ENCODE data around the gene CACNA1A. TPM values are rescaled to one million over a fixed set of nuclear protein-coding genes. Genes with fewer than 3 reads are reported as not detected.

CACNA1A gene
- total and polyA plus RNA-seq, 2 experiments from 2014 or later = 2.0 TPM

DNA sequence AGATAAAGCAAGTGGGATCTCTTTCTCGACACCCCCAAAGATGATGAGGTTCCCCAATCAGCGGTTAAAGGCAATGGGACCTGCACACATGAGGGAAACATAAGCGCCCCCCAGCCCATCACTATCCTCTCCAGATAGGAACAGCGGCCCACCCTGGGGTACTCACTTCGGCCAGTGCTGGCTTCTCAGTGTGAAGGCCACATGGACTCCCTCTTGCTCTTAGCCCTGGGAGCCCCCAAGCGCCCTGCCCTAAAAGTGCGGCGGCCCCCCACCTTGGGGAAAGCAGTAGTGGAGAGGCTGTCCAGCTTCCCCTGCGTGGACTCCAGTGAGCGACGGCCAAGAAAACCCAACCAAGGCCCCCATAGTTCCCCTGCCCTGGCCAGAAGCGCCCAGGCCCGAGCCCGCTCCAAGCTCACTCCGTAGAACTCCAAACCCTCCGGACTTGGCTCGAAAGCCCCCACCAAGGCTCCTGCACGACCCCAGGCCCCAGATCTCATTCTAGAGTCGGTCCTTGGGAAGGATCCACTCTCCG, 1.0 kb downstream of the CACNA1A start:
- H3K27ac ChIP-seq = no peak overlapping the region
- peaks cover 67% of the 10 kb centered on the region for H3K27me3 ChIP-seq
- H3K9me2 ChIP-seq (replicated peaks; ENCODE audit: insufficient read depth) = no peaks in the 10 kb centered on the region
- H3K4me2 ChIP-seq = no peak overlapping the region
- H3K9me3 ChIP-seq (ENCODE audit: low read depth) = no peaks in the 10 kb centered on the region
- H3K36me3 ChIP-seq (replicated peaks; ENCODE audit: insufficient read depth, low read depth) = no peaks in the 10 kb centered on the region
- WGBS (ENCODE audit: low lambda C conversion rate, missing lambda C conversion rate) = 71% methylated on average over 20 of the region's 20 CpGs
- no peak for DNase-seq (ENCODE audit: low spot score)
- TF ChIP-seq EZH2phosphoT487 (IDR thresholded peaks at IDR 0.05; ENCODE audit: low read depth, severe bottlenecking, unreplicated experiment) (no peak), CTCF (IDR thresholded peaks at IDR 0.05; ENCODE audit: poor library complexity) (no peak), EZH2 (IDR thresholded peaks at IDR 0.05; ENCODE audit: borderline replicate concordance) (no peak)
- H3K4me1 ChIP-seq (ENCODE audit: insufficient read depth) = peaks cover 2% of the 10 kb centered on the region
- H4K20me1 ChIP-seq (ENCODE audit: insufficient read depth, poor library complexity, severe bottlenecking) = no peaks in the 10 kb centered on the region
- H3K4me3 ChIP-seq = no peak overlapping the region
- H3K79me2 ChIP-seq = no peaks in the 10 kb centered on the region
- H2AFZ ChIP-seq = no peak overlapping the region

- TF ChIP-seq EZH2 (IDR thresholded peaks at IDR 0.05; ENCODE audit: borderline replicate concordance) = no peak
- Histone ChIP-seq H4K20me1 (ENCODE audit: insufficient read depth, poor library complexity, severe bottlenecking) (no peaks in the 10 kb centered on the region), H3K4me3 (no peak overlapping the region), H3K27me3 (peaks cover 58% of the 10 kb centered on the region), H3K36me3 (replicated peaks; ENCODE audit: insufficient read depth, low read depth) (no peaks in the 10 kb centered on the region), H3K9me2 (replicated peaks; ENCODE audit: insufficient read depth) (no peaks in the 10 kb centered on the region), H3K9me3 (ENCODE audit: low read depth) (no peaks in the 10 kb centered on the region), H3K4me2 (no peak overlapping the region), H3K79me2 (no peaks in the 10 kb centered on the region), H3K4me1 (ENCODE audit: insufficient read depth) (peaks cover 2% of the 10 kb centered on the region), H3K27ac (no peak overlapping the region), H2AFZ (no peak overlapping the region)
- DNase-seq (ENCODE audit: low spot score) = no peak
- WGBS (ENCODE audit: low lambda C conversion rate, missing lambda C conversion rate) = 79% methylated on average over 11 of the region's 12 CpGs
Observed at GRCh38 chr19:13503570-13504235, 2.6 kb downstream of the CACNA1A start.

GRCh38 chr19:13502231-13502630, 4.0 kb downstream of the CACNA1A start:
- H3K9me2 ChIP-seq (replicated peaks; ENCODE audit: insufficient read depth) = no peaks in the 10 kb centered on the region
- DNase-seq (ENCODE audit: low spot score) = no peak
- no peaks in the 10 kb centered on the region for H4K20me1 ChIP-seq (ENCODE audit: insufficient read depth, poor library complexity, severe bottlenecking)
- no peaks in the 10 kb centered on the region for H3K9me3 ChIP-seq (ENCODE audit: low read depth)
- H3K4me2 ChIP-seq = no peak overlapping the region
- no peaks in the 10 kb centered on the region for H3K79me2 ChIP-seq
- H3K4me3 ChIP-seq = no peak overlapping the region
- no peaks in the 10 kb centered on the region for H3K36me3 ChIP-seq (replicated peaks; ENCODE audit: insufficient read depth, low read depth)
- TF ChIP-seq EZH2 (IDR thresholded peaks at IDR 0.05; ENCODE audit: borderline replicate concordance) = no peak
- TF ChIP-seq EZH2phosphoT487 (IDR thresholded peaks at IDR 0.05; ENCODE audit: low read depth, severe bottlenecking, unreplicated experiment) = no peak
- no peak for TF ChIP-seq CTCF (IDR thresholded peaks at IDR 0.05; ENCODE audit: poor library complexity)
- WGBS (ENCODE audit: low lambda C conversion rate, missing lambda C conversion rate) = 82% methylated on average over 6 of the region's 6 CpGs
- H3K4me1 ChIP-seq (ENCODE audit: insufficient read depth) = peaks cover 2% of the 10 kb centered on the region
- H3K27me3 ChIP-seq = peaks cover 43% of the 10 kb centered on the region
- H2AFZ ChIP-seq = no peak overlapping the region
- H3K27ac ChIP-seq = no peak overlapping the region

GRCh38 chr19:13499692-13500091, 6.6 kb downstream of the CACNA1A start:
- H3K4me3 ChIP-seq = no peak overlapping the region
- WGBS (ENCODE audit: low lambda C conversion rate, missing lambda C conversion rate) = 93% methylated on average over 9 of the region's 9 CpGs
- no peak for DNase-seq (ENCODE audit: low spot score)
- no peaks in the 10 kb centered on the region for H3K79me2 ChIP-seq
- no peaks in the 10 kb centered on the region for H3K36me3 ChIP-seq (replicated peaks; ENCODE audit: insufficient read depth, low read depth)
- H2AFZ ChIP-seq = no peak overlapping the region
- peaks cover 23% of the 10 kb centered on the region for H3K27me3 ChIP-seq
- no peaks in the 10 kb centered on the region for H4K20me1 ChIP-seq (ENCODE audit: insufficient read depth, poor library complexity, severe bottlenecking)
- no peak overlapping the region for H3K27ac ChIP-seq
- no peak for TF ChIP-seq EZH2 (IDR thresholded peaks at IDR 0.05; ENCODE audit: borderline replicate concordance)
- TF ChIP-seq CTCF (IDR thresholded peaks at IDR 0.05; ENCODE audit: poor library complexity) = no peak
- TF ChIP-seq EZH2phosphoT487 (IDR thresholded peaks at IDR 0.05; ENCODE audit: low read depth, severe bottlenecking, unreplicated experiment) = no peak
- H3K9me2 ChIP-seq (replicated peaks; ENCODE audit: insufficient read depth) = no peaks in the 10 kb centered on the region
- no peak overlapping the region for H3K4me2 ChIP-seq
- H3K4me1 ChIP-seq (ENCODE audit: insufficient read depth) = no peaks in the 10 kb centered on the region
- H3K9me3 ChIP-seq (ENCODE audit: low read depth) = no peaks in the 10 kb centered on the region
